HG03565 (cell line): Measurements from ENCODE around the gene ERVFRD-1.
A peak's percentile ranks its signal among the peaks of the same experiment; 100 is the strongest.

ENCODE experiments used
- ATAC-seq: cut with Tn5 transposase; IDR thresholded peaks from one replicate; pipeline ENCODE4 v1.9.1; 2021; ENCODE audit warnings: mild to moderate bottlenecking, moderate library complexity; ENCODE audit not compliant: unreplicated experiment

The ERVFRD-1 gene, protein sequence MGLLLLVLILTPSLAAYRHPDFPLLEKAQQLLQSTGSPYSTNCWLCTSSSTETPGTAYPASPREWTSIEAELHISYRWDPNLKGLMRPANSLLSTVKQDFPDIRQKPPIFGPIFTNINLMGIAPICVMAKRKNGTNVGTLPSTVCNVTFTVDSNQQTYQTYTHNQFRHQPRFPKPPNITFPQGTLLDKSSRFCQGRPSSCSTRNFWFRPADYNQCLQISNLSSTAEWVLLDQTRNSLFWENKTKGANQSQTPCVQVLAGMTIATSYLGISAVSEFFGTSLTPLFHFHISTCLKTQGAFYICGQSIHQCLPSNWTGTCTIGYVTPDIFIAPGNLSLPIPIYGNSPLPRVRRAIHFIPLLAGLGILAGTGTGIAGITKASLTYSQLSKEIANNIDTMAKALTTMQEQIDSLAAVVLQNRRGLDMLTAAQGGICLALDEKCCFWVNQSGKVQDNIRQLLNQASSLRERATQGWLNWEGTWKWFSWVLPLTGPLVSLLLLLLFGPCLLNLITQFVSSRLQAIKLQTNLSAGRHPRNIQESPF

GRCh38 chr6:11110921-11111768, at the start of gene ERVFRD-1:
TSS of gene ERVFRD-1 (minus strand) at chr6:11111725. CDS start at chr6:11105310, 6,415 bp downstream.
- ATAC-seq = no peak

DNA sequence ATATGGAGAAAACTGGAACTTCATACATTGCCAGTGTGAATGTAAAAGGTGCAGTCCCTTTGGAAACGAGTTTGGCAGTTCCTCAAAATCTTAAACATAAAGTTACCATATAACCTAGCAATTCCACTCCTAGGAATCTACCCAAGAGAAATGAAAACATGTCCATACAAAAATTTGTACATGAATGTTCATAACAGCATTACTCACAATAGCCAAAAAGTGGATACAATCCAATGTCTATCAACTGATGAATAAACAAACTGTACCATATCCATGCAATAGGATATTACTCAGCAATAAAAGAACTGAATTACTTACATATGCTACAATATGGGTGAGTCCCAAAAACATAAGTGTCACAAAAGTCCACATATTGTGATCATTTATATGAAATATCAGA, 48.7 kb upstream of the ERVFRD-1 start:
- ATAC-seq = no peak

GRCh38 chr6:11155589-11155988, 44.1 kb upstream of the ERVFRD-1 start:
- no peak for ATAC-seq

- no peak for ATAC-seq
These were observed 41.9 kb upstream of the ERVFRD-1 start for GRCh38 chr6:11153447-11153846.

- no peak for ATAC-seq
These were observed 41.1 kb upstream of the ERVFRD-1 start for GRCh38 chr6:11152581-11152980.

DNA sequence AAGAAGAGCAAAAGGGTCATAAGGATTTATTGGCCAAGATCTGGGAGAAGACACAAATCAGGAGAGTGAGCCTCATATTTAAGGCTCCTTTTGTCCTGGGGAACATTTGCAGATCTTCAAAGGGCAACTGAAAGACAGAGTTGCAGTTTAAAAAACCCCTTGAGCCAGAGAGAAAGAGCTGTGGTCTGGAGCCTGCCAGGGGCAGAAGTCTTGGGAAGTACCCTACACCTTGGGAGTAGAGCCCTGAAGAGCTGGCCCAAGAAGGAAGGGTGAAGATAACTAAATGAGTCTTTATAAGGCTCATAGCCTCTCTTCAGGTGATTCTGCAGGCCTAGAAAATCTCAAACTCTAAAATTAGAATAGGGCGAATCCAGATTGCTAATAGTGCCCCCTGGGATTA, 40.0 kb upstream of the ERVFRD-1 start:
- ATAC-seq = no peak

GRCh38 chr6:11149551-11149950, 38.0 kb upstream of the ERVFRD-1 start:
- ATAC-seq = no peak

GRCh38 chr6:11146117-11146826, 34.7 kb upstream of the ERVFRD-1 start:
- no peak for ATAC-seq

DNA sequence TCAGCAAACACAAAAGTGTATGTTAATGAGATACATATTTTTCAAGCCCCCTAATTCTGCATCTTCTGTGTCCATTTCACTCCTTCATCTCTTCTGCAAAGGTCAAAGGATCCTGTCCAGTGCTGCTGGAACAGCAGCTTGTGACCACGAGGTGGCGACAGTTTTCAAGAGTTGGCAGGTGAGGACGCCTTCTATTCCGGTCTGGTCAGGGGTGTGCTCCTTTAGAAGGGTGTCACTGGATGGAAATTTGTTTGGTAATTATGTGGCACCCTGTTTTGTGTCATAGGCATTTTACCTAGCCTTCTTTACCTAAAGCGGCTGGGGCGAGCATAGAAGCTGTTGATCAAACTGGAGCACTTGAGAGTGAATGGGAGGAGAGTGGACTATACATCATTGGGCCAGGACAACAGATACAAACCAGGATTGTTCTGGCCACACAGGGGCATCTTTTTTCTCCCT, 32.9 kb upstream of the ERVFRD-1 start:
- ATAC-seq = peak; percentile 80

DNA sequence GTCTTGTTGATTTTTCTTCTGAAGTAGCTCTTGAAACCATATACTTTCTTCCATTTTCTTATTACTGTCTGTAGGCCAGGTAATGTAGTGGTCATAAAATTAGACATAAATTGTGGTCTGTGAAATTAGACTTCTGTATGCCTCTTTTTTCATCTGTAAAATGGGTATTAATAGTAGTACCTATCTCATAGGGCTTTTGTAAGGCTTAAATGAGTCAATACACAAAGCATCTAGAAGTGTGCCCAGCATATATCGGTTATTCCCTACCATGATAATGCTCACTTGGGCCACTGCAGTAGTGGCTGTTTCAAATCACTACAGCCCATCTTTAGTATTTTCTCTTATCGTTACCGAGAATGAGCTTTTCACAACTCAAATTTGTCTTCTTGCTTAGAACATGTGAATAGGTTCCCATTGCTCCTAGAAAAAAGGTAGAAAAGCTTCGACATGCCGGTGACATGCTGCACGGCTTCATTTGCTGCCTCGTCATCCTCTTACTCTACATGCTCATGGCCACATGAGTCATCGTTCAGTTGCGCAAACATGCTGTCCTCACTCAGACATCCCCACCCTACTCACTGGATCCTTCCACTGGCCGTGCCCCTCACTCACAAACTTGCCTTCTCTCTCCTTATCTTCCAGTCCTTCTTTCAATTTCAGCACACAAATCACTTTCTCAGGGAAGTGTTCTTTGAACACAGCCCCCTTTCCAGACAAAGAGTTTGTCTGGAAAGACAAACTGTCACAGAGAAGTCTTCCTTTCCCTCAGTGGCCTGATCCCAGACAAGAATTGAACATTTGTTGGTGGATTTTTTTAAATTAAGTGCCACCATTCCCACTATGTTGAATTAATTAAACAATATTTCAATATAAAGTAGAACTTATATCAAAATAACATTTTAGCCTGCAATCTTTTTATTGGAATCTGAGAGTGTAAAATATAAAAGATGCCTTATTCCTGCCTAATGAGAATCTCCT, 32.2 kb upstream of the ERVFRD-1 start:
- no peak for ATAC-seq

- no peak for ATAC-seq
These were observed 30.9 kb upstream of the ERVFRD-1 start for GRCh38 chr6:11142296-11143027.

- no peak for ATAC-seq
These were observed 29.8 kb upstream of the ERVFRD-1 start for GRCh38 chr6:11141295-11141694.

DNA sequence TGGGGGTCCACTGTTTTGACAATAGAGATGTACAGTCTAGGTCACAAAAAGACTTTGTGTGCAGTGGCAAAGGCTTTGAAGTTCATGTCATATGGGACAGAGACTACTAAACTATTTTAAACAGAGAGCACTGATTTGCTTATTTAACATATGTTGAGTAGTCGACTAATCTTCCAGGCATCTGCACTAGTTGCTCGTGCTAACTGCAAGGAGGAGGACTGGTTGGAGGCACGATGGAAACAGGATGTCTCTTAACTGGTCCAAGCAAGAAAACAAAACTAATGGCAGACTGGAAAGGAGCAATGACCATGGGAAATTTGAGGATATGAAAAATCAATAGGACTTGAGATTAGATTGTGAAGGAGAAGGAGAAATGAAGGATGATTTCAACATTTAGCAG, 28.5 kb upstream of the ERVFRD-1 start:
- ATAC-seq = no peak

DNA sequence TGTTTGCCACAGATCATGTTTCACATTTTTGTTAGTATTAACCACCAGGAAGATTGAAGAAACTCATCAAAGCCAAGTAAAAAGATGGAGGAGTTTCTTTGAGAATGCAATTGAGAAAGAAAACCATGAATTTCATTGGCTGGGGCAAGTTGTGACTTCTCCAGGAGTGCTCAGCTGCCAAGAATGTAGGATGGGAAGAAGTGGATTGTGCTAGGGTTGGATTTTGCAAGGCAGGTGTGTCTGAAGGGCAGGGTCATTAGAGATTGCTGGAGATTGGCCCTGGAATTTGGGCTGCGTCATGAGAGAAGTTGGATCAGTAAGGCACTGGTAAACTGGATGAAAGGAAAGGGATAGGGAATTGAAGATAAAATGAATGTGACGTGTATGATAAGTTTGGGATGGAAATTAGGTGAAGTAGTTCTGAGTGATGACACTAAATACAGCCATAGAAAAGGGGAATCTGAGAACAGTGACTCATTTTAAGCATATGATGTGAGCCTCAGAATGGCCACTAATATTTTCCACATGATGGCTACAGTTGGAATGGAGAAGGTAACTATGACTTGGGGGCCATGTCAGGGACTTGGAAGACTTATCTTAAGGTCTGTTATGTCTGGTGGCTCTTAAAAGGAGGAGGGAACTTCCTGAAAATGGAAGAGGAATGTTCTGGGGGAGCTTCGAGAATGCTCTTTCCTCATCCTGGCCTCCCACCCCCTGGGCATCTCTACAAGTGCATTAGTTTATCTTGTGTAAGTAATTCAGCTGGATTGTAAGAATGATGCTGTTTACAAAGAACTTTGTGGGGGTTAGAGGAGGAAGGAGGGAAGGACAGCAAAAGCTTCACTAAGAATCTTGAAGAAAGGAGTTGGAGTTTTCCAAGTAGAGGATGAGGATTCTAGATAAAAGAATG, 27.8 kb upstream of the ERVFRD-1 start:
- ATAC-seq = no peak

- ATAC-seq = no peak
These were observed 25.3 kb upstream of the ERVFRD-1 start for GRCh38 chr6:11136809-11137208.

- ATAC-seq = no peak
These were observed 21.8 kb upstream of the ERVFRD-1 start for GRCh38 chr6:11133281-11133680.

GRCh38 chr6:11132194-11132888, 20.8 kb upstream of the ERVFRD-1 start:
- ATAC-seq = no peak
